ENCODE data around the gene NCOA3. TPM values are rescaled to one million over a fixed set of nuclear protein-coding genes. Genes with fewer than 3 reads are reported as not detected.

The NCOA3 gene
- total and polyA plus RNA-seq, 2 of the 8 experiments (the other 6 are each of a cell fraction or from before 2014, with no cell fraction given): 7.9 to 24.7 TPM

GRCh38 chr20:47551222-47551621 lies 49.5 kb downstream of the NCOA3 start:
- Histone ChIP-seq H3K4me1 (replicated peaks in 1 of 4; ENCODE audit: control insufficient read depth in 3 of 4, insufficient read depth in 4 of 4, low read length in 3 of 4) (peaks cover 0 to 3% (median 0%) of the 10 kb centered on the region in 4 experiments; a peak in 3 of 7 replicates), H3K4me3 (ENCODE audit: extremely low read depth in 1 of 4, insufficient read depth in 2 of 4, low read depth in 3 of 4, low read length in 4 of 4) (no peak overlapping the region), H3K23me2 (ENCODE audit: low read depth, low read length) (no peaks in the 10 kb centered on the region), H3K4ac (replicated peaks; ENCODE audit: insufficient read length, low read depth, low read length) (no peak overlapping the region), H3K9ac (replicated peaks in 1 of 4; ENCODE audit: extremely low read depth in 1 of 4, low read depth in 3 of 4, low read length in 3 of 4) (no peak overlapping the region), H3K14ac (ENCODE audit: insufficient read length) (no peak overlapping the region), H4K91ac (replicated peaks; ENCODE audit: insufficient read length, low read length) (no peak overlapping the region), H2BK5ac (ENCODE audit: low read depth, low read length) (no peak overlapping the region), H3K56ac (replicated peaks; ENCODE audit: insufficient read length, low read depth, low read length) (no peak overlapping the region), H3K36me3 (ENCODE audit: control insufficient read depth in 2 of 4, insufficient read depth in 4 of 4, low read length in 3 of 4) (no peaks in the 10 kb centered on the region), H2AFZ (ENCODE audit: low read length) (no peak overlapping the region), H2BK15ac (ENCODE audit: low read length) (no peak overlapping the region), H3K27ac (ENCODE audit: low read depth, low read length) (no peak overlapping the region), H3K23ac (ENCODE audit: insufficient read length) (no peak overlapping the region), H2BK20ac (ENCODE audit: low read length) (no peak overlapping the region), H3K27me3 (replicated peaks in 1 of 4; ENCODE audit: control insufficient read depth in 3 of 4, extremely low read depth in 1 of 4, insufficient read depth in 3 of 4, low read length in 3 of 4) (no peaks in the 10 kb centered on the region), H3K79me1 (ENCODE audit: low read depth, low read length) (peaks cover 5% of the 10 kb centered on the region; the same call in 1 of the 2 replicates), H4K20me1 (replicated peaks in 1 of 2; ENCODE audit: control insufficient read depth in 1 of 2, insufficient read depth in 2 of 2, low read length in 2 of 2) (peaks cover 0 to 1% of the 10 kb centered on the region in 2 experiments), H2BK12ac (ENCODE audit: low read depth, low read length) (no peak overlapping the region), H3K18ac (ENCODE audit: extremely low read depth, low read length) (no peak overlapping the region), H2AK5ac (ENCODE audit: low read depth, low read length) (no peak overlapping the region), H3K4me2 (ENCODE audit: insufficient read depth in 1 of 2, low read depth in 2 of 2, low read length in 2 of 2) (no peak overlapping the region), H3K9me3 (ENCODE audit: insufficient read depth in 2 of 2, low read depth in 1 of 2, low read length in 1 of 2) (no peaks in the 10 kb centered on the region), H2BK120ac (replicated peaks; ENCODE audit: low read depth, low read length) (no peak overlapping the region), H4K5ac (ENCODE audit: insufficient read length, low read depth, low read length) (no peak overlapping the region), H4K8ac (ENCODE audit: extremely low read depth, insufficient read depth, low read length) (no peak overlapping the region), H3K79me2 (ENCODE audit: control insufficient read depth in 1 of 2, insufficient read depth in 2 of 2, low read length in 2 of 2) (peaks cover 0 to 63% of the 10 kb centered on the region in 2 experiments; a peak in 3 of 4 replicates)
- FAIRE-seq (no peak), DNase-seq (ENCODE audit: low read depth in 1 of 2, low spot score in 2 of 2) (no peak)
- POLR2A ChIA-PET (ENCODE audit: partially characterized antibody): no interaction called here
- 75% methylated on average over 5 of the region's 5 CpGs; no CpG with 5 or more reads in 1 of the 2 experiments for WGBS, 2 experiments (ENCODE audit: extremely low coverage in 1 of 2, insufficient coverage in 1 of 2, insufficient read length in 1 of 2, insufficient replicate concordance in 2 of 2, low coverage in 1 of 2, low lambda C conversion rate in 2 of 2, missing lambda C conversion rate in 1 of 2)
- CTCF ChIA-PET (ENCODE audit: partially characterized antibody): no interaction called here
- TF ChIP-seq SP4 (IDR thresholded peaks at IDR 0.05; ENCODE audit: low read length) (no peak), CTBP2 (IDR thresholded peaks at IDR 0.05; ENCODE audit: borderline replicate concordance, insufficient read depth, insufficient read length, low read length) (no peak), JUND (IDR thresholded peaks at IDR 0.05; ENCODE audit: low read length) (no peak), CTCF (IDR thresholded peaks at IDR 0.05; ENCODE audit: control extremely low read depth in 1 of 3, insufficient read depth in 1 of 3, low read depth in 1 of 3, low read length in 3 of 3) (no peak), SIX5 (IDR thresholded peaks at IDR 0.05; ENCODE audit: low read depth, low read length) (no peak), RXRA (IDR thresholded peaks at IDR 0.05; ENCODE audit: insufficient read depth, low read depth, low read length) (no peak)
- TF ChIP-seq, protein P1, sequence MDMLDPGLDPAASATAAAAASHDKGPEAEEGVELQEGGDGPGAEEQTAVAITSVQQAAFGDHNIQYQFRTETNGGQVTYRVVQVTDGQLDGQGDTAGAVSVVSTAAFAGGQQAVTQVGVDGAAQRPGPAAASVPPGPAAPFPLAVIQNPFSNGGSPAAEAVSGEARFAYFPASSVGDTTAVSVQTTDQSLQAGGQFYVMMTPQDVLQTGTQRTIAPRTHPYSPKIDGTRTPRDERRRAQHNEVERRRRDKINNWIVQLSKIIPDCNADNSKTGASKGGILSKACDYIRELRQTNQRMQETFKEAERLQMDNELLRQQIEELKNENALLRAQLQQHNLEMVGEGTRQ (IDR thresholded peaks at IDR 0.05; ENCODE audit: low read length): no peak
- TF ChIP-seq, protein P2, sequence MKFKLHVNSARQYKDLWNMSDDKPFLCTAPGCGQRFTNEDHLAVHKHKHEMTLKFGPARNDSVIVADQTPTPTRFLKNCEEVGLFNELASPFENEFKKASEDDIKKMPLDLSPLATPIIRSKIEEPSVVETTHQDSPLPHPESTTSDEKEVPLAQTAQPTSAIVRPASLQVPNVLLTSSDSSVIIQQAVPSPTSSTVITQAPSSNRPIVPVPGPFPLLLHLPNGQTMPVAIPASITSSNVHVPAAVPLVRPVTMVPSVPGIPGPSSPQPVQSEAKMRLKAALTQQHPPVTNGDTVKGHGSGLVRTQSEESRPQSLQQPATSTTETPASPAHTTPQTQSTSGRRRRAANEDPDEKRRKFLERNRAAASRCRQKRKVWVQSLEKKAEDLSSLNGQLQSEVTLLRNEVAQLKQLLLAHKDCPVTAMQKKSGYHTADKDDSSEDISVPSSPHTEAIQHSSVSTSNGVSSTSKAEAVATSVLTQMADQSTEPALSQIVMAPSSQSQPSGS (IDR thresholded peaks at IDR 0.05; ENCODE audit: low read length): no peak
